HepG2 (cell line): Measurements from ENCODE around the gene DIMT1. TPM values are rescaled to one million over a fixed set of nuclear protein-coding genes. Genes with fewer than 3 reads are reported as not detected.

Experiments
- BHLHE40 ChIP-seq: IDR thresholded peaks from 2 replicates; pipeline ENCODE4 v1.6.1; 2011; ENCODE audit warnings: low read length, improper control_type of control experiment
- CEBPG ChIP-seq: IDR thresholded peaks from 2 replicates; pipeline ENCODE4 v1.6.1; 2016
- CHD2 ChIP-seq: IDR thresholded peaks from 2 replicates; pipeline ENCODE4 v1.6.1; 2011; ENCODE audit warnings: low read depth, low read length, improper control_type of control experiment
- FOXA1 ChIP-seq, 2 experiments: fragments of 450-650 bp in 1 of 2; sonication (generic) in 1 of 2; formaldehyde crosslinking in 1 of 2; IDR thresholded peaks; 2 replicates each; pipeline versions ENCODE4 v1.4.0 to v1.6.1; 2016 to 2020; ENCODE audit warnings: missing genetic modification reagents in 1 of 2
- HMGA1 ChIP-seq: sonication (generic); formaldehyde crosslinking; conservative IDR thresholded peaks from 2 replicates; pipeline ENCODE4 v1.4.0; 2020; ENCODE audit warnings: missing genetic modification reagents
- JUN ChIP-seq: sonication (generic); formaldehyde crosslinking; IDR thresholded peaks from 2 replicates; pipeline ENCODE4 v1.4.0; 2020; ENCODE audit warnings: mild to moderate bottlenecking, missing genetic modification reagents
- NCOA2 ChIP-seq: sonication (generic); formaldehyde crosslinking; IDR thresholded peaks from 2 replicates; pipeline ENCODE4 v1.8.0; 2022; ENCODE audit warnings: inconsistent platforms
- REXO4 ChIP-seq: sonication (generic); formaldehyde crosslinking; IDR thresholded peaks from 2 replicates; pipeline ENCODE4 v1.8.0; 2022; ENCODE audit warnings: missing genetic modification reagents, mild to moderate bottlenecking, borderline replicate concordance
- TOPORS ChIP-seq: sonication (generic); formaldehyde crosslinking; IDR thresholded peaks from 2 replicates; pipeline ENCODE4 v1.8.0; 2023; ENCODE audit warnings: mild to moderate bottlenecking, missing genetic modification reagents
- ZBTB8A ChIP-seq: sonication (generic); formaldehyde crosslinking; IDR thresholded peaks from 2 replicates; pipeline ENCODE4 v1.4.0; 2020; ENCODE audit warnings: mild to moderate bottlenecking, low read depth, missing genetic modification reagents, borderline replicate concordance
- ZNF230 ChIP-seq: sonication (generic); formaldehyde crosslinking; IDR thresholded peaks from 2 replicates; pipeline ENCODE4 v1.4.0; 2020; ENCODE audit warnings: mild to moderate bottlenecking, missing genetic modification reagents
- ZNF619 ChIP-seq: sonication (generic); formaldehyde crosslinking; IDR thresholded peaks from 2 replicates; pipeline ENCODE4 v1.4.0; 2020; ENCODE audit warnings: mild to moderate bottlenecking, missing genetic modification reagents
- ZNF788 ChIP-seq: sonication (generic); formaldehyde crosslinking; IDR thresholded peaks from 2 replicates; pipeline ENCODE4 v1.5.0; 2020; ENCODE audit warnings: mild to moderate bottlenecking, missing genetic modification reagents, borderline replicate concordance
- polyA plus RNA-seq, 8 experiments: library from polyadenylated mRNA; depleted of rRNA in 3 of 8; stranded (reverse) in 7 of 8; unstranded in 1 of 8; fragments of >200 nt; fragmentation: Illumina TruSeq in 4 of 8; extraction: Trizol in 4 of 8; gene quantifications; 2 replicates each; pipeline versions ENCODE4 v1.2.1 to v1.2.3, GENCODE V29; 2011 to 2016; ENCODE audit warnings: low read depth in 4 of 8, missing spikeins in 1 of 8, mixed read lengths in 1 of 8; ENCODE audit not compliant: insufficient read depth in 1 of 8
- total RNA-seq, 5 experiments: library from RNA; depleted of rRNA; stranded (reverse); fragments of >200 nt; fragmentation: Illumina TruSeq; extraction: Trizol; gene quantifications; 2 replicates each; pipeline ENCODE4 v1.2.3, GENCODE V29; 2016; ENCODE audit warnings: low read depth in 1 of 5
- TF ChIP-seq, protein P1 (sequence below): IDR thresholded peaks from 2 replicates; pipeline ENCODE4 v1.6.1; 2016; ENCODE audit warnings: missing compliant biosample characterization, missing genetic modification reagents, borderline replicate concordance
- TF ChIP-seq, protein P2 (sequence below): sonication (generic); formaldehyde crosslinking; IDR thresholded peaks from 2 replicates; pipeline ENCODE4 v1.5.0; 2020; ENCODE audit warnings: mild to moderate bottlenecking, missing genetic modification reagents
- TF ChIP-seq, protein P3 (sequence below): sonication (generic); formaldehyde crosslinking; IDR thresholded peaks from 2 replicates; pipeline ENCODE4 v1.9.0; 2021; ENCODE audit warnings: missing genetic modification reagents, mild to moderate bottlenecking, borderline replicate concordance
- TF ChIP-seq, protein P4 (sequence below): sonication (generic); formaldehyde crosslinking; IDR thresholded peaks from 2 replicates; pipeline ENCODE4 v1.5.0; 2020; ENCODE audit warnings: mild to moderate bottlenecking, missing genetic modification reagents
- TF ChIP-seq, protein P5 (sequence below): sonication (generic); formaldehyde crosslinking; IDR thresholded peaks from 2 replicates; pipeline ENCODE4 v1.4.0; 2020; ENCODE audit warnings: missing genetic modification reagents; ENCODE audit errors: not compliant biosample characterization

The DIMT1 gene
- total and polyA plus RNA-seq, 2 of the 13 experiments (the other 11 are each of a cell fraction or from before 2014, with no cell fraction given) = 16.1 to 35.2 TPM

DNA sequence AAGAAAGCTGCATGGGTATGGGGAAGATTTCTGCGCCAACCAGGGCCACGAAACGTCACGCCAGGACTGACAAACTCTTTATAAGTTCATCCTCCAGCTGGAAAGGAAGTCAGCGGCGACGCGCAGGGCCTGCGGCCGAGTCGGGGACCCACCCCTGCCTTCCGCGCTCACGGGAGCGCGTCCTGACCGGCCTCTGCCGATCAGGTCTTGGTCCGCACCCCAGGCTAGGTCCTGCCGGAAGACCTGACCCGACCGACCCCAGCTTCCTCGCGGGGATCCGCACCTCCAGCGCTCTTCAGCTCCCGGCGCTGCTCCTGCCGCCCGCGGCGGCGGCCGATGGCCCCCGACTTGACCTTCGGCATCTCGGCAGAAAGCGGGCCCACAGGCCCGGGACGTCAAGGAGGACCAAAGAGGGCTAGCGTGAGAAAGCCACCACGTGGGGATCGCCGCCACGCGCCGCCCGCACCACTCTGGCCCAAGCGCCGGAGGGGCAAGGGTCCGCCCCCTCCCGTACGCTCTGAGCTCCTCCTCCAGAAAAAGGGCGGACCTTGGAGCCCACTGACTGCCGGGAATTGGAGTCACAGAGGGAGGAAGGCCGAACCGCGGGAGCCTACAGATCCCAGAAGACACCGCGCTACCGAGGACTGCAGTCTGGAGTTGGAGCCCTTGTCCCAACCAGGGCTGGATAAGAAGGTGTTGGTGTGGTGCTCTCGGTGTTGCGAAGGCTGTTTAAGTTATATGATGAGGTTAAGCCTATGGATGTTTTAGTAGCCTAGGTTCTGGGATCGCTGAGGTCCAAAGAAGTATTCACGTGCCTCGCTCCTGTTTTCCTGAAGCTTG, at the start of gene DIMT1 (continued):
- TF ChIP-seq ZBTB8A (CRISPR knock-in tag) = peak; percentile 69; the same call in 1 of the 2 replicates
- TF ChIP-seq, protein P1, sequence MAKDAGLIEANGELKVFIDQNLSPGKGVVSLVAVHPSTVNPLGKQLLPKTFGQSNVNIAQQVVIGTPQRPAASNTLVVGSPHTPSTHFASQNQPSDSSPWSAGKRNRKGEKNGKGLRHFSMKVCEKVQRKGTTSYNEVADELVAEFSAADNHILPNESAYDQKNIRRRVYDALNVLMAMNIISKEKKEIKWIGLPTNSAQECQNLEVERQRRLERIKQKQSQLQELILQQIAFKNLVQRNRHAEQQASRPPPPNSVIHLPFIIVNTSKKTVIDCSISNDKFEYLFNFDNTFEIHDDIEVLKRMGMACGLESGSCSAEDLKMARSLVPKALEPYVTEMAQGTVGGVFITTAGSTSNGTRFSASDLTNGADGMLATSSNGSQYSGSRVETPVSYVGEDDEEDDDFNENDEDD = peak; percentile 85; the same call in 1 of the 2 replicates
- TF ChIP-seq CEBPG = no peak
- TF ChIP-seq, protein P2, sequence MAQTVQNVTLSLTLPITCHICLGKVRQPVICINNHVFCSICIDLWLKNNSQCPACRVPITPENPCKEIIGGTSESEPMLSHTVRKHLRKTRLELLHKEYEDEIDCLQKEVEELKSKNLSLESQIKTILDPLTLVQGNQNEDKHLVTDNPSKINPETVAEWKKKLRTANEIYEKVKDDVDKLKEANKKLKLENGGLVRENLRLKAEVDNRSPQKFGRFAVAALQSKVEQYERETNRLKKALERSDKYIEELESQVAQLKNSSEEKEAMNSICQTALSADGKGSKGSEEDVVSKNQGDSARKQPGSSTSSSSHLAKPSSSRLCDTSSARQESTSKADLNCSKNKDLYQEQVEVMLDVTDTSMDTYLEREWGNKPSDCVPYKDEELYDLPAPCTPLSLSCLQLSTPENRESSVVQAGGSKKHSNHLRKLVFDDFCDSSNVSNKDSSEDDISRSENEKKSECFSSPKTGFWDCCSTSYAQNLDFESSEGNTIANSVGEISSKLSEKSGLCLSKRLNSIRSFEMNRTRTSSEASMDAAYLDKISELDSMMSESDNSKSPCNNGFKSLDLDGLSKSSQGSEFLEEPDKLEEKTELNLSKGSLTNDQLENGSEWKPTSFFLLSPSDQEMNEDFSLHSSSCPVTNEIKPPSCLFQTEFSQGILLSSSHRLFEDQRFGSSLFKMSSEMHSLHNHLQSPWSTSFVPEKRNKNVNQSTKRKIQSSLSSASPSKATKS (CRISPR knock-in tag) = no peak
- no peak for TF ChIP-seq REXO4
- TF ChIP-seq JUN (CRISPR knock-in tag) = no peak
- peak; percentile 2; the same call in 1 of the 2 replicates for TF ChIP-seq BHLHE40
- peak; percentile 95 for TF ChIP-seq ZNF619 (CRISPR knock-in tag)
- peak; percentile 86; the same call in 1 of the 2 replicates for TF ChIP-seq ZNF788 (CRISPR knock-in tag)
- peak; percentile 97 for TF ChIP-seq ZNF230 (CRISPR knock-in tag)
- peak; percentile 67; the same call in 1 of the 2 replicates for TF ChIP-seq TOPORS (CRISPR knock-in tag)
- peak; percentile 51; the same call in 1 of the 2 replicates for TF ChIP-seq NCOA2
- TF ChIP-seq, protein P3, sequence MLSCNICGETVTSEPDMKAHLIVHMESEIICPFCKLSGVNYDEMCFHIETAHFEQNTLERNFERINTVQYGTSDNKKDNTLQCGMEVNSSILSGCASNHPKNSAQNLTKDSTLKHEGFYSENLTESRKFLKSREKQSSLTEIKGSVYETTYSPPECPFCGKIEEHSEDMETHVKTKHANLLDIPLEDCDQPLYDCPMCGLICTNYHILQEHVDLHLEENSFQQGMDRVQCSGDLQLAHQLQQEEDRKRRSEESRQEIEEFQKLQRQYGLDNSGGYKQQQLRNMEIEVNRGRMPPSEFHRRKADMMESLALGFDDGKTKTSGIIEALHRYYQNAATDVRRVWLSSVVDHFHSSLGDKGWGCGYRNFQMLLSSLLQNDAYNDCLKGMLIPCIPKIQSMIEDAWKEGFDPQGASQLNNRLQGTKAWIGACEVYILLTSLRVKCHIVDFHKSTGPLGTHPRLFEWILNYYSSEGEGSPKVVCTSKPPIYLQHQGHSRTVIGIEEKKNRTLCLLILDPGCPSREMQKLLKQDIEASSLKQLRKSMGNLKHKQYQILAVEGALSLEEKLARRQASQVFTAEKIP (CRISPR knock-in tag) = no peak
- no peak for TF ChIP-seq HMGA1 (CRISPR knock-in tag)
- TF ChIP-seq CHD2 = no peak
- TF ChIP-seq, protein P4, sequence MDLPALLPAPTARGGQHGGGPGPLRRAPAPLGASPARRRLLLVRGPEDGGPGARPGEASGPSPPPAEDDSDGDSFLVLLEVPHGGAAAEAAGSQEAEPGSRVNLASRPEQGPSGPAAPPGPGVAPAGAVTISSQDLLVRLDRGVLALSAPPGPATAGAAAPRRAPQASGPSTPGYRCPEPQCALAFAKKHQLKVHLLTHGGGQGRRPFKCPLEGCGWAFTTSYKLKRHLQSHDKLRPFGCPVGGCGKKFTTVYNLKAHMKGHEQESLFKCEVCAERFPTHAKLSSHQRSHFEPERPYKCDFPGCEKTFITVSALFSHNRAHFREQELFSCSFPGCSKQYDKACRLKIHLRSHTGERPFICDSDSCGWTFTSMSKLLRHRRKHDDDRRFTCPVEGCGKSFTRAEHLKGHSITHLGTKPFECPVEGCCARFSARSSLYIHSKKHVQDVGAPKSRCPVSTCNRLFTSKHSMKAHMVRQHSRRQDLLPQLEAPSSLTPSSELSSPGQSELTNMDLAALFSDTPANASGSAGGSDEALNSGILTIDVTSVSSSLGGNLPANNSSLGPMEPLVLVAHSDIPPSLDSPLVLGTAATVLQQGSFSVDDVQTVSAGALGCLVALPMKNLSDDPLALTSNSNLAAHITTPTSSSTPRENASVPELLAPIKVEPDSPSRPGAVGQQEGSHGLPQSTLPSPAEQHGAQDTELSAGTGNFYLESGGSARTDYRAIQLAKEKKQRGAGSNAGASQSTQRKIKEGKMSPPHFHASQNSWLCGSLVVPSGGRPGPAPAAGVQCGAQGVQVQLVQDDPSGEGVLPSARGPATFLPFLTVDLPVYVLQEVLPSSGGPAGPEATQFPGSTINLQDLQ (CRISPR knock-in tag) = 0 out of 2 replicates have a peak, but pooled peaks have one; percentile 53
- TF ChIP-seq FOXA1 (IDR thresholded peaks at IDR 0.05) = no peak
- TF ChIP-seq FOXA1 (CRISPR knock-in tag; IDR thresholded peaks at IDR 0.05) = no peak
- TF ChIP-seq, protein P5, sequence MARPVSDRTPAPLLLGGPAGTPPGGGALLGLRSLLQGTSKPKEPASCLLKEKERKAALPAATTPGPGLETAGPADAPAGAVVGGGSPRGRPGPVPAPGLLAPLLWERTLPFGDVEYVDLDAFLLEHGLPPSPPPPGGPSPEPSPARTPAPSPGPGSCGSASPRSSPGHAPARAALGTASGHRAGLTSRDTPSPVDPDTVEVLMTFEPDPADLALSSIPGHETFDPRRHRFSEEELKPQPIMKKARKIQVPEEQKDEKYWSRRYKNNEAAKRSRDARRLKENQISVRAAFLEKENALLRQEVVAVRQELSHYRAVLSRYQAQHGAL = no peak
